Neural progenitor cell (in vitro differentiated cells): ENCODE results near the gene ZNF860.
"Not testable (repeated sequence)": the region's sequence is repeated elsewhere in the genome, so short reads cannot be mapped to it uniquely, and the experiment has no call there.

ENCODE experiments used
- CTCF ChIP-seq: fragments of 200-600 bp; sonication (generic); IDR thresholded peaks from 2 replicates; pipeline ENCODE4 v1.5.1; 2017; ENCODE audit warnings: antibody characterized with exemption, mild to moderate bottlenecking
- EZH2 ChIP-seq: fragments of 200-600 bp; sonication (generic); IDR thresholded peaks from 2 replicates; pipeline ENCODE4 v1.6.1; 2017; ENCODE audit warnings: antibody characterized with exemption, mild to moderate bottlenecking, moderate library complexity

- not testable (repeated sequence) for TF ChIP-seq CTCF, EZH2
Measured at GRCh38 chr3:32010699-32011098, 29.1 kb downstream of the ZNF860 start.
